SH-SY5Y (cell line): ENCODE data around the gene KRTAP9-7.

ENCODE experiments used
- GATA2 ChIP-seq: IDR thresholded peaks from 2 replicates; pipeline ENCODE4 v1.6.1; 2011; ENCODE audit warnings: mild to moderate bottlenecking, low read depth, low read length
- GATA3 ChIP-seq: IDR thresholded peaks from 2 replicates; pipeline ENCODE4 v1.6.1; 2011; ENCODE audit warnings: low read depth, mild to moderate bottlenecking, low read length, moderate library complexity

DNA sequence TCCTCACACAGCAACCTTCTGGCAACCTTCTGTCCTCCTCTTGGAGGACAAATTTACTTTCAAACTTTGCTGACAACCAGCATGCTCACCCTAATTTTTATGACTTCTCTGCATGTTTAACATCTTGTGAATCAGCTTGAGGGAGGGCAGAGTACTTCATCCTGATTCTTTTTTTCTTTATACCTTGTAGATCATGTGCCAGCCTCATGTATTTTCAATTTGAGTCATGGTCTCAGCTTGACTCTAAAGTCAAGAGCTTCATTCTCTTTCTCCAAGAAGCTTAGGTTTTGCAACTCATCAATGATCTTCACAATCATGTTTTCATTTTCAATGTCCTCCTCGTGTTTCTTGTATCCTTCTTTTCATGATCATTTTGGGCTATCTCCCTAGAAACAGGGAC lies 3.6 kb upstream of the KRTAP9-7 start:
- TF ChIP-seq GATA3 (no peak), GATA2 (no peak)
